Esophagus squamous epithelium (tissue), 4 donors: ENCODE data around the gene CAPRIN1.

Experiments
- CTCF ChIP-seq, 6 experiments: fragments of 450-650 bp in 4 of 6; fragments of 200-600 bp in 2 of 6; sonication (generic) in 2 of 6; IDR thresholded peaks; one replicate each; pipeline ENCODE4 v1.5.1; 2016 to 2019; ENCODE audit warnings: antibody characterized with exemption in 6 of 6, mild to moderate bottlenecking in 4 of 6, moderate library complexity in 4 of 6
- POLR2A ChIP-seq, 4 donors: fragments of 450-650 bp; IDR thresholded peaks; one replicate each; pipeline ENCODE4 v1.6.1; 2017; ENCODE audit warnings: antibody characterized with exemption in 4 of 4, mild to moderate bottlenecking in 4 of 4, moderate library complexity in 3 of 4

DNA sequence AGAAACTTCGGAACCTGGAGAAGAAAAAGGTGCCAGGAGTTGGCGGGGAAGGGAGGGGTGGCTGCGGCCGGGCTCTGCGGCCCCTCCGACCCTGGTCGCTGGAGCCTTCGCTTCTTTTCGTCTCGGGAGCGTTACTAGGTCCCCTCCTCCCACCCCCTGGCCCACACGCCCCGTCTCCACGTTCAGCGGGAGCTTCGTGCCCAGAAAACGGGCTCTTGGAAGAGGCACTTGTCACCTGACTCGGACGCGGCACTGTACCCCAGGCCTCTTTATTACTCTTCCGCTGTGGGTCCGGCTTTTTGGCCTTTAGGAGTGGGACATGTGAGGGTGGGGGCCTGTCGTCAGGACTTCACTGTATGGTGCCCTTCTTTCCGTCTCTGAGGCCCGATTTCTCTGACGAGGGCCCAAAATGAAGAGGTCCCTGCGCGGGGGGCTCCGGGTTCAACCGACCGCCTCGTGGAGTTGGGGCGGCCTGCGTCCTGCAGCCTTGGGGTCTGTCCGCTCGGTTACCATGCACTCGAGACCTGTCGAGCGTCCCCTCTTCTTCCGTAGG, 1.2 kb downstream of the CAPRIN1 start:
- TF ChIP-seq POLR2A (IDR thresholded peaks at IDR 0.05), result no peak
- TF ChIP-seq CTCF (IDR thresholded peaks at IDR 0.05), result no peak
